ENCODE results near the gene GAPVD1. TPM values are rescaled to one million over a fixed set of nuclear protein-coding genes. Genes with fewer than 3 reads are reported as not detected.

GAPVD1 gene
- total RNA-seq, 1 experiment from 2014 or later = 33.3 TPM

DNA sequence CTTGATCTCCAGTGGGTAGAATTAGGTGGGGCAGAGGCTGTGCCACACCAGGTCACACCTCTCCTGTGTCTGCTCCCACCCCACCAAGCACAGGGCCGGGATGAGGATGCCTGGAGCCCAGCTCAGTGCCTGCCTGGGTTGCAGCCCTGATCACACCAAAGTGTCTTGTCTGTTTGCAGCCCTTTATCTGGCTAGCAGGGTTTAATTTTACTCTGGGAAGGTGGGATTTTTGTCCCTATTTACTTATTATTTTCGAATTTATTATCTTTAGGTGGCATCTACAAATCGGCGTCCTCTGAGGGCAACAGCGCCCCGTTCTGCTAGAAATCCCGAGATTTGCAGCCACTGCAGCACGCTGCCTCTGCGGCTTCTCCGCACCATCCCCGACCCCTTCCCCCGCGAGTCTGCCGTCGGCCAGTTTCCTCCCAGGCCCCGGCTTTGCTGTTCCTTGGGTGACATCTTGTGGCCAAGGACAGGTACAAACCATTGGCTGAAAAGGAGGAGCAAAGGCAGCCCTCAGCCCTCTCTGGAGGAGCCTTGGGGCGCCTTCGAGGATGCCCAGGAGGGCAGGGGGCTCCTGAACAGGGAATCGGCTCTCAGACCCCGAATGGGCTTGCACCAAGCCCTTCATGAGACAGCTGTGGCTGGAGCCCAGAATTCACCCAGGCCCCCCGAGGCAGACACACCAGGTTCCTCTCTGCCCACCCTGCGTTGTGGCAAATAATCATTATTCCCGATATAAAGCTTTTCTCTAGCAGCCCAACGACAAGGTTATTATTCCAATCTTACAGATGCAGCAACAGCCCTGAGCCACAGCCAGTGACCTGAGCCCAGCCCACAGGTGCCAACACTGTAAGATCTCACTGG, 113.0 kb downstream of the GAPVD1 start (continued):
- TF ChIP-seq OVOL2 (CRISPR knock-in tag; IDR thresholded peaks at IDR 0.05; ENCODE audit: borderline replicate concordance) (no peak), ZNF263 (CRISPR knock-in tag; IDR thresholded peaks at IDR 0.05; ENCODE audit: low read depth) (no peak), ZNF671 (CRISPR knock-in tag; IDR thresholded peaks at IDR 0.05) (no peak), GABPB1 (CRISPR knock-in tag; IDR thresholded peaks at IDR 0.05) (no peak), MXD4 (CRISPR knock-in tag; IDR thresholded peaks at IDR 0.05; ENCODE audit: borderline replicate concordance) (no peak), ZNF423 (CRISPR knock-in tag; IDR thresholded peaks at IDR 0.05) (no peak), JUN (CRISPR knock-in tag; IDR thresholded peaks at IDR 0.05) (no peak)
- TF ChIP-seq, protein P1, sequence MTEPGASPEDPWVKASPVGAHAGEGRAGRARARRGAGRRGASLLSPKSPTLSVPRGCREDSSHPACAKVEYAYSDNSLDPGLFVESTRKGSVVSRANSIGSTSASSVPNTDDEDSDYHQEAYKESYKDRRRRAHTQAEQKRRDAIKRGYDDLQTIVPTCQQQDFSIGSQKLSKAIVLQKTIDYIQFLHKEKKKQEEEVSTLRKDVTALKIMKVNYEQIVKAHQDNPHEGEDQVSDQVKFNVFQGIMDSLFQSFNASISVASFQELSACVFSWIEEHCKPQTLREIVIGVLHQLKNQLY (CRISPR knock-in tag; IDR thresholded peaks at IDR 0.05) = 0 out of 2 replicates have a peak, but pooled peaks have one; percentile 39
- TF ChIP-seq, protein P2, sequence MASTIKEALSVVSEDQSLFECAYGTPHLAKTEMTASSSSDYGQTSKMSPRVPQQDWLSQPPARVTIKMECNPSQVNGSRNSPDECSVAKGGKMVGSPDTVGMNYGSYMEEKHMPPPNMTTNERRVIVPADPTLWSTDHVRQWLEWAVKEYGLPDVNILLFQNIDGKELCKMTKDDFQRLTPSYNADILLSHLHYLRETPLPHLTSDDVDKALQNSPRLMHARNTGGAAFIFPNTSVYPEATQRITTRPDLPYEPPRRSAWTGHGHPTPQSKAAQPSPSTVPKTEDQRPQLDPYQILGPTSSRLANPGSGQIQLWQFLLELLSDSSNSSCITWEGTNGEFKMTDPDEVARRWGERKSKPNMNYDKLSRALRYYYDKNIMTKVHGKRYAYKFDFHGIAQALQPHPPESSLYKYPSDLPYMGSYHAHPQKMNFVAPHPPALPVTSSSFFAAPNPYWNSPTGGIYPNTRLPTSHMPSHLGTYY (CRISPR knock-in tag; IDR thresholded peaks at IDR 0.05) = no peak
- TF ChIP-seq, protein P3, sequence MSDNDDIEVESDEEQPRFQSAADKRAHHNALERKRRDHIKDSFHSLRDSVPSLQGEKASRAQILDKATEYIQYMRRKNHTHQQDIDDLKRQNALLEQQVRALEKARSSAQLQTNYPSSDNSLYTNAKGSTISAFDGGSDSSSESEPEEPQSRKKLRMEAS (CRISPR knock-in tag; IDR thresholded peaks at IDR 0.05) = 0 out of 2 replicates have a peak, but pooled peaks have one; percentile 35

DNA sequence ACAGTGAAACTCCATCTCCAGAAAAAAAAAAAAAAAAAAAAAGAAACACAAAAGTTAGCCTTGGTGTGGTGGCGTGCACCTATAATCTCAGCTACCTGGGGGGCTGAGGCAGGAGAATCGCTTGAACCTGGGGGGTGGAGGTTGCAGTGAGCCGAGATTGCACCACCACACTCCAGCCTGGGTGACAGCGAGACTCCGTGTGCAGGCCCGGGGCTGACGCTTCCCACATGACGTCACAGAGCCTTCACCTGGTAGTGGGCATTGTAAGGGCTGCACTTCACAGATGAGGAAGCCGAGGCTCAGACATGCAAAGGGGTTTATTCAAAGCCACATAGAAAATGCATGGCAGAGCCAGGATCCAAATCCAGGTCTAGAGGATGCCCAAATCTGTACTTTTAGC, 114.2 kb downstream of the GAPVD1 start:
- Mint-ChIP-seq H3K36me3 (no peaks in the 10 kb centered on the region), H3K27ac (no peak overlapping the region), H3K4me3 (no peak overlapping the region), H3K27me3 (ENCODE audit: low read depth) (peaks cover 4% of the 10 kb centered on the region; the same call in 1 of the 2 replicates), H3K9me3 (no peaks in the 10 kb centered on the region), H3K4me1 (peaks cover 19% of the 10 kb centered on the region)
- ATAC-seq (no peak), DNase-seq (ENCODE audit: low spot score) (no peak)
- TF ChIP-seq OVOL2 (CRISPR knock-in tag; IDR thresholded peaks at IDR 0.05; ENCODE audit: borderline replicate concordance) = no peak
- no peak for TF ChIP-seq TP53 (CRISPR knock-in tag; IDR thresholded peaks at IDR 0.05)
- TF ChIP-seq, protein P4, sequence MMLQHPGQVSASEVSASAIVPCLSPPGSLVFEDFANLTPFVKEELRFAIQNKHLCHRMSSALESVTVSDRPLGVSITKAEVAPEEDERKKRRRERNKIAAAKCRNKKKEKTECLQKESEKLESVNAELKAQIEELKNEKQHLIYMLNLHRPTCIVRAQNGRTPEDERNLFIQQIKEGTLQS (CRISPR knock-in tag; conservative IDR thresholded peaks at IDR 0.05) = no peak
- TF ChIP-seq JUN (CRISPR knock-in tag; IDR thresholded peaks at IDR 0.05) = no peak
- no peak for TF ChIP-seq GRHL2 (CRISPR knock-in tag; IDR thresholded peaks at IDR 0.05; ENCODE audit: insufficient replicate concordance, severe bottlenecking)
- no peak for TF ChIP-seq ZNF232 (CRISPR knock-in tag; IDR thresholded peaks at IDR 0.05)
- no peak for TF ChIP-seq ZNF396 (CRISPR knock-in tag; IDR thresholded peaks at IDR 0.05; ENCODE audit: borderline replicate concordance)
- TF ChIP-seq ELF4 (CRISPR knock-in tag; IDR thresholded peaks at IDR 0.05; ENCODE audit: low read depth) = no peak
- TF ChIP-seq, protein P5, sequence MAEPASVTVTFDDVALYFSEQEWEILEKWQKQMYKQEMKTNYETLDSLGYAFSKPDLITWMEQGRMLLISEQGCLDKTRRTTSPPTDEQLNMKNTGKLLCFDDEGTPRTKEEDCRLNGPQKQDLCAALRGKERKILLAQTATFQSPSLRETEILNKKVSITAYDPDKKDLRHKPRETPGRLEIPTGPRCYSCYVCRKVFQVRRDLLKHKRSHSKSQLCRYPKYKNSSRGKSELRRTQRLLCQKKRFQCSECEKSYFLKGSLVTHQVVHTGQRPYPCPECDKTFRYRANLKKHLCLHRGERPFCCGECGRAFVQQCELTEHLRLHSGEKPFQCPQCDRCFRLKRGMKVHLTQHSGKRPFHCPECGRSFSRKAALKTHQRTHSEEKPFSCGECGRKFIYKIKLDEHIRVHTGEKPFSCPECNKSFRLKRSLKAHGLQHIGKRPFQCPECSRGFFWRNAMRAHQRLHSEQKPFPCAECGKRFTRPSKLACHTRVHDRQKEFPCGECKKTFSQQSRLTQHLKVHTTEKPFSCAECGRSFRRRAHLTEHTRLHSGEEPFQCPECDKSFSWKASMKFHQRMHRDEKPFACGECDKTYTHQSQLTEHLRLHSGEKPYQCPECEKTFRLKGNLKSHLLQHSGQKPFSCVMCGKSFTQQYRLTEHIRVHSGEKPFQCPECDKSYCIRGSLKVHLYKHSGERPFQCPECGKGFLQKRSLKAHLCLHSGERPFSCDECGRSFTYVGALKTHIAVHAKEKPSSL (CRISPR knock-in tag; conservative IDR thresholded peaks at IDR 0.05) = no peak
- no peak for TF ChIP-seq RELA (CRISPR knock-in tag; IDR thresholded peaks at IDR 0.05; ENCODE audit: borderline replicate concordance)
- ChIA-PET POLR2A (no interaction called here), CTCF (interaction anchor here (0.6 to 2.8 kb wide), 3 partner anchors 120 to 420 kb away, joined by 4 to 19 read pairs (median 13); no protein-coding TSS in a partner anchor)
